ENCODE data around the gene ARMC5.
"Not testable (repeated sequence)": the region's sequence is repeated elsewhere in the genome, so short reads cannot be mapped to it uniquely, and the experiment has no call there.

Gene ARMC5

DNA sequence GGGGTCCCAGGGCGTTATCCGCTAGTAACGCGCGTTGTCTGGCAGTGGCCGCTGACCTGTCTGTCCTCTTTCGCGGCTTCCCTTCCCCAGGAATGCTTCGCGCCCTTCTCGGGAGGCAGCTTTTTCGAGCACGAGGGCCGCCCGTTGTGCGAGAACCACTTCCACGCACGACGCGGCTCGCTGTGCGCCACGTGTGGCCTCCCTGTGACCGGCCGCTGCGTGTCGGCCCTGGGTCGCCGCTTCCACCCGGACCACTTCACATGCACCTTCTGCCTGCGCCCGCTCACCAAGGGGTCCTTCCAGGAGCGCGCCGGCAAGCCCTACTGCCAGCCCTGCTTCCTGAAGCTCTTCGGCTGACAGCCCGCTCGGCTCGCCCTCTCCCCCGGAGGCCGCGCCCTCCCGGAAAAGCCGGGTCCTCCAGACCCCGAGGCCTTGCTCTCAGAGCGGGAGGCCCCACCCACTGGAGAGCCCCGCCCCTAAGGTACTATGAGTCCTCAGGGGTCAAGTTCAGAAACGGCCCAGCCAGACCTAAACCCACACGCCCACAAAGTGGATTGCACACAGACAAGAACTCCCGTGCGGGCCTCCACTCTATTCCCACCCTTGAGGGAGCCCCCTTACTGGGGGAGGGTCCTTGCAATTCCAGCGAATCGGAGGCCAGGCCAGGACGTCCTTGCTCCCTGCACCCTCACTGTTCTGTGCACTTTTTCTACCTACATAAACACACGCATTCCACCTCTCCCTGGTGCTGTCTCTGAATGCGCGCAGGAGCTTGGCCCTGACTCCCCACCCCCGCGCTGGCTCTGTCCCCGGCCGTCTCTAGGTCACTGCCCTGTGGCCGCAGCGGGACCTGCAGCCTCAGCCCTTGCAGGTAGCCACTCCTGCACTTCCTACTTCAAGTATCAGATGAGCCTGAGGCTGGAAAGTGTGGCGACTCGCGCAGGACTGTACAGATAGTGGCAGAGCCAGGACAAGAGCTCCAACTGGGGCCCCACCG is 18.2 kb downstream of the ARMC5 start:
- no peak for DNase-seq (ENCODE audit: low read depth in 2 of 3, low spot score in 2 of 3)

DNA sequence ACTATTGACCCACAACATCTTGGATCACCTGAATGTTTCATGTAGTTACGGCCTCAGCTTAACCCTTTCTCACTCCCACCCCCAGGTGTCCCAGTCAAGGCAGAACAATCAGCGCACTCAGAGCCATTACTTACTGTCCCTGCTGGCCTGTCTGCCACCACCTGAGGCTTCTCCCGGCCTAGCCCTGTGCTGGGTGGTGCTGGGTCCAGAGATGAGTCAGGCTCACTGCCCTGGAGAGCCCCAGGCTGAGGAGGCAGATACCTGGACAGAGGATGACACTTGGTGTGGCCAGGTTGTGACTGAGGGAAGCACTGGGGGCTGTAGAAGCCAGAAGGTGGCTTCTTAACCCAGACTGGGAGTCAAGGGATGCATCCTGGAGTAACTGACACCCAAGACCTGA is 19.7 kb downstream of the ARMC5 start:
- no peak for DNase-seq (ENCODE audit: low read depth in 2 of 3, low spot score in 2 of 3)

- no peak for DNase-seq (ENCODE audit: low read depth in 2 of 3, low spot score in 2 of 3)
Measured at GRCh38 chr16:31479751-31480150, 20.4 kb downstream of the ARMC5 start.

DNA sequence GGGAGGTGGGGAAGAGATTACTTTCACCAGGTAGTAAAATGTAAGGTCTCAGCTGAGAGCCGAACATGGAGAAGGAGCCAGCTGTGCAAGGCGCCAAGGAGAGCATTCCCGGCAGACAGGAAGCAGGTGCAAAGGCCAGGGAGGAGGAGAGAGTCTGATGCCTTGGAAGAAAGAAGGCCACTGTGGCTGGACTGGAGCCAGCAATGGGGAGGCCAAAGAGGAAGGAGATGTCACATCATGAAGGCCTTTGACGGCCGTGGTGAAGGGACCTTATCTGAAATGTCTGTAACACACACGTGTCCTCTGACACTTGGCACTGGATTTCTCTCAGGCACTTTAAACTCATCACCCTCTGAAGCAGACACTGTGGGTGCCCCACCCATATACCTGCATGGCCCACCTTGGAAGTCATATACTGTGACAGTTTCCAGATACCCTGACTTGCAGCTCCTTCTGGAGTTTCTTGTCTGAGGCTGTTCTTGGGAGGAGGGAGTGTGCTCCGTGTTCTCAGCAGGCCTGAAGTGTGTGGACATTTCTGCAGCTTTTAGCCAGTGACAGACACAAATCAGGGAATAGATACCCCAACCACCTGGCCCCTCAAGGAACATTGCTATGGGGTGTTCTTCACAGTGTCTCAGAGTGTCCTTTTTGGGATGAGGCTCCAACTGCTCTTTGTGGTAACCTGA is 21.7 kb downstream of the ARMC5 start:
- no peak for DNase-seq (ENCODE audit: low read depth in 2 of 3, low spot score in 2 of 3)

- DNase-seq (ENCODE audit: low read depth in 2 of 3, low spot score in 2 of 3) = no peak
Measured at GRCh38 chr16:31483081-31483480, 23.8 kb downstream of the ARMC5 start, which contains the start of gene SLC5A2. SLC5A2 (plus strand) TSS chr16:31483123; CDS start chr16:31483137, 14 bp downstream.

- DNase-seq (ENCODE audit: low read depth in 2 of 3, low spot score in 2 of 3) = not testable (repeated sequence)
Measured at GRCh38 chr16:31484048-31484447, 24.7 kb downstream of the ARMC5 start.

DNA sequence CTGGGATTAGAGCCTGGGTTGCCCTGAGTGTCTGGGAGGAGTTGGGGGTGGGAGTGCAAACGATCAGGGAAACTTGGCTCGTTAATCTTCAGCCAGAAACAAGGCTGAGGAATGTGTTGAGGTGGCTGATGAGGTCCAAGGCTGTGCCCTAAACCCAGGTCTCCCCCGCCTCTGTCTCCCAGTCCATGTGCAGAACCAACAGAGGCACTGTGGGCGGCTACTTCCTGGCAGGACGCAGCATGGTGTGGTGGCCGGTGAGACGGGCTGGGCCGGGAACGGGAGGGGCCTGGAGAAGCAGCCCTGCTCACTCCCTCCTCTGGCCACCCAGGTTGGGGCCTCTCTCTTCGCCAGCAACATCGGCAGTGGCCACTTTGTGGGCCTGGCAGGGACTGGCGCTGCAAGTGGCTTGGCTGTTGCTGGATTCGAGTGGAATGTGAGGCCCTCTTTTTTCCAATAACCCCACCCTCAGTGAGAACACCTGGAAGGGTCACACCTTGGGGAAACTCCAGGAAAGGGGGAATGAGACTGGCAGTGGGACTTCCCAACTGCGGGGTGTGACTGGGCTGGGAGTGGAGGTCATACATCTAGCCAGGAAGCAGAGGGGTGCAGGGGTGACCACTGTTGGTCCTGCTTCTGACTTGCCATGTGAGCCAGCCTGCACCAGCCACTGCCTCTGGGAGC is 25.3 kb downstream of the ARMC5 start:
- DNase-seq (ENCODE audit: low read depth in 2 of 3, low spot score in 2 of 3) = no peak

DNA sequence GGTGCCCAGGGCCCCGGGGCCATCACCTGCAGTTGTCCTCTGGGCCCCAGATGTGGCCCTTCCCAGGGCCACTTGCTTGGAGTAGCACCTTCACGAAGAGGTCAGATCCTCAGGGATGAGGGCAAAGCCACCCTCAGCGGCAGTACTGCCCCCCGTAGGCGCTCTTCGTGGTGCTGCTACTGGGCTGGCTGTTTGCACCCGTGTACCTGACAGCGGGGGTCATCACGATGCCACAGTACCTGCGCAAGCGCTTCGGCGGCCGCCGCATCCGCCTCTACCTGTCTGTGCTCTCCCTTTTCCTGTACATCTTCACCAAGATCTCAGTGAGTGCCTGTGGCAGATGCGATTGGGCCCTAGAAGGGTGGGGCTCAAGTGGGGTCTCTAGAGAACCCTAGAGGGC is 26.3 kb downstream of the ARMC5 start:
- DNase-seq (ENCODE audit: low read depth in 2 of 3, low spot score in 2 of 3) = no peak

DNA sequence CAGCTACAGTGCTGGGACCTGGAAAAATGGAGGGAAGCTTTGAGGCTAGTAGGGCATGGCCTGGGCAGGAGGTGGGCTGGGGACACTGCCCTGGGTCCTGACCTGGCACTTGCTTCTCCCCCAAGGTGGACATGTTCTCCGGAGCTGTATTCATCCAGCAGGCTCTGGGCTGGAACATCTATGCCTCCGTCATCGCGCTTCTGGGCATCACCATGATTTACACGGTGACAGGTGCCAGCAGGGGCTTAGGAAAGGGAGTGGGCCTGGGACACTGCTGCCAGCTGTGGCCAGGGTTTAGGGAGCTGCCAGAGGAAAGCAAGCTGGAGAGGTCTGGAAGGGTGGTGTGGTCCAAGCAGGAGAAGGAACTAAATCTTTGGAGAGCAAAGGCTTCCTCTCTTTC is 26.7 kb downstream of the ARMC5 start:
- no peak for DNase-seq (ENCODE audit: low read depth in 2 of 3, low spot score in 2 of 3)

DNA sequence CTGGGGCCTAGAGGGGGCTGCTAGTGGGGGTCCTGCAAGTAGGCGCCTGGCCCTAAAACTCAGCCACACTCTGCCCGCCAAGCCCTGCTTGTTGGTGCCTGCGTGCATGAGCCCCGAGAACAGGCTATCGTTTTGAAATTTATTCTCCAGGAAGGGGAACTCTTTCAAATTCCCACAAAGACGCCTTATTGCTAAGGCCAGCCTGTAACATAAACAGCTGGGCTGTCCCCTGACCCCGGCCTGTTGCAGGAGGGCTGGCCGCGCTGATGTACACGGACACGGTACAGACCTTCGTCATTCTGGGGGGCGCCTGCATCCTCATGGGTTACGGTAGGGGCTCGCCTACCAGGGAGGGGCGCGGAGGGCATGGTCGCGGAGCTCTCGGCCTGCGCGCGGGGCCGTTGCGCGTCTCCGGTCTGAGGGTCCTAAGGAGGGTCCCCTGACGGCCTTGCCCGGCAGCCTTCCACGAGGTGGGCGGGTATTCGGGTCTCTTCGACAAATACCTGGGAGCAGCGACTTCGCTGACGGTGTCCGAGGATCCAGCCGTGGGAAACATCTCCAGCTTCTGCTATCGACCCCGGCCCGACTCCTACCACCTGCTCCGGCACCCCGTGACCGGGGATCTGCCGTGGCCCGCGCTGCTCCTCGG is 27.9 kb downstream of the ARMC5 start:
- DNase-seq (ENCODE audit: low read depth in 2 of 3, low spot score in 2 of 3) = no peak

DNA sequence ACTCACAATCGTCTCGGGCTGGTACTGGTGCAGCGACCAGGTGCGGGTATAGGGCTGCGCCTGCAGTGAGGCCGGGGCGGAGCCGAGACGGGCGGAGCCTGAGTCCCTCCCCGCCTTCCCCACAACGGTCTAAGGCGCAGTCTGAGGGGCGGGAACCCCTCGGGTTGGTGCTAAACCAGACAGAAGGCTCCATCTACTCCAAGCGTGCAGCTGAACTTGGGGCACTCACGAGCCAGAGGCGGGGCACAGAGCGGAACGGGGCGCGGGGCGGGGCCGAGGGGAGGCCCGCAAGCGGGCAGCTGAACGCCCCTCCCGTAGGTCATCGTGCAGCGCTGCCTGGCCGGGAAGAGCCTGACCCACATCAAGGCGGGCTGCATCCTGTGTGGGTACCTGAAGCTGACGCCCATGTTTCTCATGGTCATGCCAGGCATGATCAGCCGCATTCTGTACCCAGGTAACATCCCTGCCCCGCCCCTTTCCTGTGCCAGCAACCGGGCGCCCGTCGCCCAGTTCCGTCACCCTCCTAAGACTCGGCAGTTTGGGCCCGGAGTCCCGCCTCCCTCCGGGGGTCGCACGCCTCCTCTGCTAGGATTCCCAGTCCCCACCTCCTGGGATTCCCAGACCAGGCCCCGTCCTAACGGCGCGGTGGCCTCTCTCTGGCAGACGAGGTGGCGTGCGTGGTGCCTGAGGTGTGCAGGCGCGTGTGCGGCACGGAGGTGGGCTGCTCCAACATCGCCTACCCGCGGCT is 28.6 kb downstream of the ARMC5 start:
- DNase-seq (ENCODE audit: low read depth in 2 of 3, low spot score in 2 of 3) = peak in 1 of 3 experiments; percentile 34

GRCh38 chr16:31488468-31489297 is 29.4 kb downstream of the ARMC5 start:
- no peak for DNase-seq (ENCODE audit: low read depth in 2 of 3, low spot score in 2 of 3)

DNA sequence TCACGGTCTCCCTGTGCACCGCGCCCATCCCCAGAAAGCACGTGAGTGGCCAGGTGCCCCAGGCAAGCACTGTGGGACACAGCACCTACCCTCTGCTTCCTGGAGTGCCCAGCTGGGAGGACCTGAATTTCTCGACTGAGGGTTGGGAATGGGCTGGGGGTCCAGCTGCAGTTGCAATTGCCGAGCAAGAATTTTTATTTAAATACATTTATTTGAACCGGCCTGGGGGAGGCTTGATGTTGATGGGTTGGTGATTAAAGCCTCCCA is 29.9 kb downstream of the ARMC5 start:
- DNase-seq (ENCODE audit: low read depth in 2 of 3, low spot score in 2 of 3) = no peak

- DNase-seq (ENCODE audit: low read depth in 2 of 3, low spot score in 2 of 3) = no peak
Measured at GRCh38 chr16:31489616-31490584, 30.6 kb downstream of the ARMC5 start.

GRCh38 chr16:31491778-31492418 is 32.6 kb downstream of the ARMC5 start:
- DNase-seq (ENCODE audit: low read depth in 2 of 3, low spot score in 2 of 3) = no peak

DNA sequence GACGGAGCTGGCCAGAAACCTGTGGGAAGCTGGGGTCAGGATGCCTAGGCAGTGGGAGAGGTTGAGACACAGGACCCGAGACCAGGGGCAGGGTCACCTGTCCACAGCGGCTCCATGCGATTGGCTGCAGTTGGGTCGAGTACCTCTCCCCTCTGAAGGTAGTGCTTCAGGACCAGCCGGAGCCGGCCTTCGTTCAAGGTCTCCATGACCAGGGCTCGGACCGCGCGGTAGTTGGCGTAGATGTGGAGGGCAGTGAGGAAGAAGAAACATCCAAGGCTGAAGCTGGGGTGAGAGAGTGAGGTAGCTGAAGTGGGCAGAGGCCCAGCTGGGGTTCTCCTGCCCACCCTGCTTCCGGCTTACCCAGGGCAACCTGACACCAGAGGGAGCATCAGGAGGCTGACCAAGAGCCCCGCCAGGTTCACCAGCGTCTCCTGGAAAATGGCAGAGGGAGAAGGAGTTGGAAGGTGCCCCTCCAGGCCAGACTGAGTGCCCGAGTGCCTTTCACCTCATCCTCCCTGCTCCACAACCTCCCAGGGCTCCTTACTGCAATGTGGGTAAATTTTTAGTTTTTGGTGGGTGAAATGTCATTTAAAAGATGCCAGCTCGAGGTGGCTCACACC is 34.3 kb downstream of the ARMC5 start:
- no peak for DNase-seq (ENCODE audit: low read depth in 2 of 3, low spot score in 2 of 3)

DNA sequence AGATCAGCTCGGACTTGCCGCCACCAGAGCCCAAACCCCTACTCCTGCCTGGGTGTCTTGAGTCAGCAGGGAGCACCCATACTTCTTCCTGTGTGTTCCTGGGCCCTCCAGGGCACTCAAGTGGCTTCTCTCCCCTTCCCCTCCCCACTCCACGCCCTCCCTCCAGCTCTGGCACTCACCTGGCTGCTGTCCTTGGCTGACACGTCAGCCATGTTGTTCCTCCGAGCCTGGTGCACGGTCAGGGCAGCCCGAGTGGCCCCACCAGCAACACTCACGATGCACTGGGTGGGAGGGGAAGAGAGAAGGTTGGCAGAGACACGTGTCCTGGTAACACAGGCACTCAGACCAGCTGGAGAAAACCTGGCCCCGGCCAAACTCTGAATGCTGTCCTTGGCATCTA is 37.4 kb downstream of the ARMC5 start:
- no peak for DNase-seq (ENCODE audit: low read depth in 2 of 3, low spot score in 2 of 3)

DNA sequence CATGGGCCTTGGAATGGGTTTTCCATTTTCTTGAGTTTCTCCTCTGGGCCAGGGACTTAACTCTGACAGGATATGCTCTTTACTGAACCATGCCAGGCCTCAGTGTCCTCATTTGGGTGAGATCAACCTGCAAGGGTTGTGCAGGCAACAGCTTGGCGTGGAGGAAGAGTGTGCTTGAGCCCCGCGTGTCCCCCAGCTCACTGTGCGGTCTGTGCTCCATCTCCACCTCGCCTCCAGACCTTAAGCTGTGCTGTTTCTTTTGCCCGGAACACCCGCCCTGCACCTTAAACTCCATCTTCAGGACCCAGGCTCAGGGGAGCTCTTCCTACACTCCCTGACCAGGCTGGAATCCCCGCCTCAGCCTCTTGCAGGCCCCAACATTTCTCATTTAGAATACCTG is 39.2 kb downstream of the ARMC5 start:
- no peak for DNase-seq (ENCODE audit: low read depth in 2 of 3, low spot score in 2 of 3)

Data from activated CD8-positive, alpha-beta memory T cell treated with anti-CD3 and anti-CD28 coated beads for 48 hours (primary cell).